Measurements from ENCODE around the gene CDH1. TPM values are rescaled to one million over a fixed set of nuclear protein-coding genes. Genes with fewer than 3 reads are reported as not detected.

The CDH1 gene
- total RNA-seq, 2 experiments from 2014 or later: 0.31 to 0.49 TPM

DNA sequence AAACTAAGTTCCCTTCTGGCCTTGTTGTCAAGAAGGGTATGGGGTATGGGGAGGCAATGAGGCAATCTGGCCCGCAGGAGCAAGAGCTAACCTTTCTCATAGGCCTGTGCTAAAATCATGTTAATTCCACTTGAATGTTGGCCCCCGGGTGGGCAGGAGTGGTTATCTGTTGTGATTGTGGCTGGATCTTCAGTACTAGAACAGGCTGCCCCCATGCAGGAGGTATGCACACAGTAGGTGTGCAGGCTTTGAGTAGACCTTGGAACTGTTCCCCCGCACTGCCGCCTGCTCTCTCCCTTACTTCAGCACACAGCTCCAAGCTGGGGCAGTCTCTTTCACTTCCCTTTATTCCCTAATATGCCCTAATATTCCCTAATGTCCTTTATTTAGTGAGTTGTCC is 53.9 kb downstream of the CDH1 start:
- H3K36me3 Mint-ChIP-seq (ENCODE audit: low read depth): no peaks in the 10 kb centered on the region
- ChIA-PET POLR2A (no interaction called here), CTCF (no interaction called here)
- intact Hi-C loops (cut with DNase I, micrococcal nuclease): no loop called here
- no peaks in the 10 kb centered on the region for H3K4me1 Mint-ChIP-seq (ENCODE audit: low read depth)
- no peaks in the 10 kb centered on the region for H3K9me3 Mint-ChIP-seq
- ATAC-seq (ENCODE audit: poor library complexity) (no peak), DNase-seq (no peak)
- Histone ChIP-seq H3K36me3 (ENCODE audit: insufficient read depth, low read length) (no peaks in the 10 kb centered on the region), H3K9me3 (ENCODE audit: control insufficient read depth in 1 of 2, insufficient read depth in 1 of 2, low read length in 2 of 2) (no peaks in the 10 kb centered on the region), H3K27me3 (ENCODE audit: control insufficient read depth in 1 of 2, insufficient read depth in 2 of 2, low read length in 2 of 2) (peaks cover 0 to 2% of the 10 kb centered on the region in 2 experiments), H3K27ac (ENCODE audit: low read depth in 1 of 2, low read length in 2 of 2) (no peak overlapping the region), H3K4me3 (ENCODE audit: low read length) (no peak overlapping the region), H3K4me1 (ENCODE audit: insufficient read depth, low read length) (no peaks in the 10 kb centered on the region)
- no peak overlapping the region for H3K27ac Mint-ChIP-seq
- no peak overlapping the region for H3K4me3 Mint-ChIP-seq
- TF ChIP-seq, protein P1, sequence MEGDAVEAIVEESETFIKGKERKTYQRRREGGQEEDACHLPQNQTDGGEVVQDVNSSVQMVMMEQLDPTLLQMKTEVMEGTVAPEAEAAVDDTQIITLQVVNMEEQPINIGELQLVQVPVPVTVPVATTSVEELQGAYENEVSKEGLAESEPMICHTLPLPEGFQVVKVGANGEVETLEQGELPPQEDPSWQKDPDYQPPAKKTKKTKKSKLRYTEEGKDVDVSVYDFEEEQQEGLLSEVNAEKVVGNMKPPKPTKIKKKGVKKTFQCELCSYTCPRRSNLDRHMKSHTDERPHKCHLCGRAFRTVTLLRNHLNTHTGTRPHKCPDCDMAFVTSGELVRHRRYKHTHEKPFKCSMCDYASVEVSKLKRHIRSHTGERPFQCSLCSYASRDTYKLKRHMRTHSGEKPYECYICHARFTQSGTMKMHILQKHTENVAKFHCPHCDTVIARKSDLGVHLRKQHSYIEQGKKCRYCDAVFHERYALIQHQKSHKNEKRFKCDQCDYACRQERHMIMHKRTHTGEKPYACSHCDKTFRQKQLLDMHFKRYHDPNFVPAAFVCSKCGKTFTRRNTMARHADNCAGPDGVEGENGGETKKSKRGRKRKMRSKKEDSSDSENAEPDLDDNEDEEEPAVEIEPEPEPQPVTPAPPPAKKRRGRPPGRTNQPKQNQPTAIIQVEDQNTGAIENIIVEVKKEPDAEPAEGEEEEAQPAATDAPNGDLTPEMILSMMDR (IDR thresholded peaks at IDR 0.05): no peak
- no peaks in the 10 kb centered on the region for H3K27me3 Mint-ChIP-seq

GRCh38 chr16:68792465-68793324 is 55.6 kb downstream of the CDH1 start:
- Mint-ChIP-seq H3K36me3 (ENCODE audit: low read depth) (no peaks in the 10 kb centered on the region), H3K9me3 (no peaks in the 10 kb centered on the region), H3K4me3 (no peak overlapping the region), H3K4me1 (ENCODE audit: low read depth) (no peaks in the 10 kb centered on the region), H3K27ac (no peak overlapping the region), H3K27me3 (no peaks in the 10 kb centered on the region)
- TF ChIP-seq, protein P1 (IDR thresholded peaks at IDR 0.05): no peak
- Histone ChIP-seq H3K4me1 (ENCODE audit: insufficient read depth, low read length) (no peaks in the 10 kb centered on the region), H3K4me3 (ENCODE audit: low read length) (no peak overlapping the region), H3K27ac (ENCODE audit: low read depth in 1 of 2, low read length in 2 of 2) (no peak overlapping the region), H3K27me3 (ENCODE audit: control insufficient read depth in 1 of 2, insufficient read depth in 2 of 2, low read length in 2 of 2) (no peaks in the 10 kb centered on the region), H3K36me3 (ENCODE audit: insufficient read depth, low read length) (no peaks in the 10 kb centered on the region), H3K9me3 (ENCODE audit: control insufficient read depth in 1 of 2, insufficient read depth in 1 of 2, low read length in 2 of 2) (no peaks in the 10 kb centered on the region)
- ATAC-seq (ENCODE audit: poor library complexity) (no peak), DNase-seq (no peak)
- intact Hi-C loops (cut with DNase I, micrococcal nuclease): no loop called here
- ChIA-PET POLR2A (no interaction called here), CTCF (no interaction called here)

- CTCF ChIA-PET: no interaction called here
These were observed 56.3 kb downstream of the CDH1 start for GRCh38 chr16:68793401-68793857.

More at GRCh38 chr16:68793401-68793857, 56.3 kb downstream of the CDH1 start:
- POLR2A ChIA-PET: interaction anchor here (0.7 kb wide), 1 partner anchor 450 kb away, joined by 3 read pairs; no protein-coding TSS in a partner anchor
- Histone ChIP-seq H3K4me1 (ENCODE audit: insufficient read depth, low read length) (no peaks in the 10 kb centered on the region), H3K36me3 (ENCODE audit: insufficient read depth, low read length) (no peaks in the 10 kb centered on the region), H3K9me3 (ENCODE audit: control insufficient read depth in 1 of 2, insufficient read depth in 1 of 2, low read length in 2 of 2) (no peaks in the 10 kb centered on the region), H3K27me3 (ENCODE audit: control insufficient read depth in 1 of 2, insufficient read depth in 2 of 2, low read length in 2 of 2) (no peaks in the 10 kb centered on the region), H3K27ac (ENCODE audit: low read depth in 1 of 2, low read length in 2 of 2) (no peak overlapping the region), H3K4me3 (ENCODE audit: low read length) (no peak overlapping the region)
- no peak for ATAC-seq (ENCODE audit: poor library complexity)
- TF ChIP-seq, protein P1 (IDR thresholded peaks at IDR 0.05): no peak
- Mint-ChIP-seq H3K36me3 (ENCODE audit: low read depth) (no peaks in the 10 kb centered on the region), H3K27me3 (no peaks in the 10 kb centered on the region), H3K4me1 (ENCODE audit: low read depth) (no peaks in the 10 kb centered on the region), H3K9me3 (no peaks in the 10 kb centered on the region), H3K27ac (no peak overlapping the region), H3K4me3 (no peak overlapping the region)
- no peak for DNase-seq
- intact Hi-C loops (cut with DNase I, micrococcal nuclease): no loop called here
